NCI-H1048 (cell line): ENCODE results near the gene SRMS.

Source experiments
- DNase-seq: peaks from one replicate; lab custom pipeline; 2025; lab: John Stamatoyannopoulos, UW

Gene SRMS

GRCh38 chr20:63552481-63553249 lies 5.1 kb upstream of the SRMS start:
- DNase-seq: no peak

- no peak for DNase-seq
Measured at GRCh38 chr20:63551068-63551467, 3.5 kb upstream of the SRMS start.

DNA sequence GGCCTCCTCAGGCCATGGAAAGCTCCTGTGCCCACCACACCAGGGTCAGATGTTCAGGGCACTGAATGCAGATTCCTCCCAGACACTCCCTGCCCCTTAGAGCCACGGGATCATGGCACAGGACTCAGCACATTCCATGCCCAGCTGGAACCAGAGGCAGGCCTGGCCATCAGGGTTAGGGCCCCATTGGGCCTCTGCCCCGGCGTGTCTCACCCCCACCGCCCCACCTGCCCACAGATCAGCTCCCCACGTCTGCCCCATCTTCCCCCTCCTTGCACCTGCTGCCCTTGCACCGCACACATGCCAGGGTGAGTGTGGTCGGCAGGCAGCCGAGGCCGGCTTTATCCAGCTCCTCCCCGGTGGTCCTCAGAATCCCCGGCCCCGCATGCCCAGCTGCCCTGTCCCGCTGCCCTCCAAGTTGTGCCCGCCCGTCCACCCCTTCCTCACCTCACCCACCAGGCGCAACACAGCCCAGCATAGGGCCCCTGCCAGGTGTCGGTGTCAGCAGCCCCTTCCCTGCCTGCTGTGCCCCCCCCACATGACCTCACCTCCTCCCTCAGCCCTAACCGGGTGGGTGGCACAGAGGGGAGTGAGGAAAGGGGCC lies 2.2 kb upstream of the SRMS start:
- no peak for DNase-seq

- no peak for DNase-seq
Measured at GRCh38 chr20:63549019-63549418, 1.5 kb upstream of the SRMS start.

DNA sequence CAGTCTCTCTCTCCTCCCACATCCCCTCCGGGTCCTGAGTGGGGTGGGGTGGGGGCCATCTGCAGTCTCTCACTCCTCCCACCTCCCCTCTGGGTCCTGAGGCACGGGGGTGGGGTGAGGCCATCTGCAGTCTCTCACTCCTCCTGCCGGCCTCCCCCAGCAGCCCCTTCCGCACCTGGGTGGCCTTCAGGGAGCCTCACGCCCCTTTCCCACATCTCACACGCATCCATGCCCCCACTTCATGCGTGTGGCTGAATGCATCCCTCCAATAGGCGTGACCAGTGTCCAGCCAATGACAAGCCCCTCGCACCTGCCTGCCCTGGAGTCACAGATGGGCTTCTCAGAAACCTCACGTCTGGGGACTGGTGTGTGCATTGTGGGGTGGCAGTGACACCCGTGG lies 993 bp upstream of the SRMS start:
- DNase-seq: no peak

DNA sequence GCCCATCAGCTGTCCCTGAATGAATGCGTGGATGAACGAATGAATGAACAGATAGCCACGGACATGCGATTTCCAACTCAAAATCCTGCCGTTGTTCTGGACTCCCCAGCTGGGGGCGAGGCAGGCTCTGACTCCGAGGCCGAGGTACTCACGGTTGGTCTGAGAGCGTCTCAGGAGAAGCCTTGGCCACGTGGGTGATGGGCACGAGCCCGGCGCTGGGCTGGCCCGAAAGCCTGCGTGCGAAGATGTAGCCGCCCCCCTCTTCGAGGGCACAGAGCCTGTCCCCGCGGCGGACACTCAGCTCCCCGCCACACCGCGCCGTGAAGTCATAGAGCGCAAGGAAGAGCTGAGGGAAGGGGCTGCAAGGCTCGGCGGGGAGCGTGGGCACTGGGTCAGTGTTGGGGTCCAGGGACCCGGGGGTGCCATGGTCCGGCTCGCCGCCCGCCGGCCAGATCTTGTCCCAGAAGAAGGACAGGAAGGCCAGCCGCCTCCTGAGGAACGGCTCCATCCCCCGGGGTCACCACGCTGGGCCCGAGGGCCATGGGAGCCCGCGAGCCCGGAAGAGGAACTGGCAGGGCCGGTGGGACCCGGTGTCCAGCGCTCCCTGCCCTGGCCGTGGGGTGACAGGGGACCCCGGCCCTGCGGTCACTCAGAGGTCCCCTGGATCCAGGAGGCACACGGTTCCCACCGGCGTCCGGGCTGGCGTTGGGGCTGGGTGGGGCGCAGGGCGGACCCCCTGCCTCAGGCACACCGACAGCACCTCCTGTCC lies 409 bp downstream of the SRMS start:
- no peak for DNase-seq

DNA sequence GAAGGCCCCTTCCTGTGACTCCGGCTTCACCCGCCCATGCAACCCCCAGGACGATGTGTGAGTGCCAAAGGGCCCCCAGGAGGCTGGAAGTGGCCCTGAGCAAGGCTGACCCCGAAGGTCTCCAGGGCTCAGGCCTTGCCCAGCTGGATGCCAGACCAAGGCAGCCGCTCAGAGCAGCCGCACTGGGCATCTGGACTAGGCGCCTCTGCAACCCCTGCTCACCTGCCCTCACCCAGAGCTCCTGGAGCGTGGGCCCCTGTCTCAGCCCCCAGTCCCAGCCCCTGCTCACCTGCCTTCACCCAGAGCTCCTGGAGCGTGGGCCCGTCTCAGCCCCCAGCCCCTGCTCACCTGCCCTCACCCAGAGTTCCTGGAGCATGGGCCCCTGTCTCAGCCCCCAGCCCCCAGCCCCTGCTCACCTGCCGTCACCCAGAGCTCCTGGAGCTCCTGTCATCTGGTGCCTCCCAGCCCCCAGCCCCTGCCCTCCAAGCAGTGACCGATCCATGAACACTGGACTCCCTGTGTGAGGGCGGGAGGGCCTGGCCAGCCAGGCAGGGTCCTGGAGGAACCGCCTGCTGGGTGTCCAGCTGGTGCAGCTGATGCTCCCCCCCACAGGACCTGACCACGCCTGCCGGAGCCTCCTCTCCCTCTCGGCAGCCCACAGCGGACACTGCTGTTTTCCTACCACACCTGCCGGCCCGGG lies 1.1 kb downstream of the SRMS start:
- DNase-seq: no peak

GRCh38 chr20:63545814-63546213 lies 1.7 kb downstream of the SRMS start:
- DNase-seq: no peak

DNA sequence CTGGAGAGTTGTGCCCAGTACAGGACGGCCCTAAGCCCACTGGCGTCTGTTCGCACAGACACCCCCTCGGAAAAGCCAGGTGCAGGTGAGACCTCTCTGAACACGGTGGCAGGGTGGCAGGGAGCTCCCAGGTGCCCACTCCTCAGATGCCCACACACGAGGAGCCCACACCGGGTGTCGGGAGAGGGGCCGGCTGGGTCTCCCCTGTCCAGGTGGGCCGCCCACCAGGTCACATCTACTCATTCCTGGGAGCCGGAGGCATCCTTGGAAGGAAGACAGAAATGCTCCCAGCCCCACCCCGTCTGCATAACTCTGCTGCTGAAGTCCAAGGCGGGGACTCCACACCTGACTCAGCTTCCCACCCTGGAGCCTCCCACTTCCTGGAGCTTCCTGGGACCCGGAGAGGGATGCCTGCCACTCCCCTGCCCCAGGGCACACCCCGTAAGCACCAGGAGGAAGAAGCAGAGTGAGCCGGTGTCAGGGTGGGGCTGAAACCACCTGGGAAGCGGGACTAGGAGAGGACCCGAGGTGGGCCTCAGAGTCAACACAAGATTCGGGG lies 2.5 kb downstream of the SRMS start:
- DNase-seq: no peak

GRCh38 chr20:63544241-63544957 lies 3.1 kb downstream of the SRMS start:
- DNase-seq: no peak

- DNase-seq: no peak
Measured at GRCh38 chr20:63543733-63544132, 3.8 kb downstream of the SRMS start.

DNA sequence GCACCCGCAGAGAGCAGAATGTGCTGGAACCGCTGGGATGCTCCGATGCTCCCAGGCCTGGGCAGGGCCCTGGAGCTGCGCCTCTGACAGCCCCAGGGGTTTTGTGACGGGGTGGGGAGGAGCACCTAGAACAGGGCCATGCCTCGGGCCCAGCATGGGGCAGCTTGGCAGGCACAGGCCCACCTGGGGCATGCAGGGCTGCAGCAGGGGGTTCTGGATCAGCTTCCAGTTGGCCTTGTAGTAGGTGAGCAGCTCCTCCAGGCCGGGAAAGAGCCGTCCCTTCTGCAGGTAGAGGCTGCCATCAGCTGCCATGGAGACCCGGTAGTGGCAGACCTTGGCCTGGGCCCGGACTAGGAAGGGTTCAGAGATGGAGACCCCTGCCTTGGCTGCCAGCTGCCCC lies 4.4 kb downstream of the SRMS start:
- no peak for DNase-seq

DNA sequence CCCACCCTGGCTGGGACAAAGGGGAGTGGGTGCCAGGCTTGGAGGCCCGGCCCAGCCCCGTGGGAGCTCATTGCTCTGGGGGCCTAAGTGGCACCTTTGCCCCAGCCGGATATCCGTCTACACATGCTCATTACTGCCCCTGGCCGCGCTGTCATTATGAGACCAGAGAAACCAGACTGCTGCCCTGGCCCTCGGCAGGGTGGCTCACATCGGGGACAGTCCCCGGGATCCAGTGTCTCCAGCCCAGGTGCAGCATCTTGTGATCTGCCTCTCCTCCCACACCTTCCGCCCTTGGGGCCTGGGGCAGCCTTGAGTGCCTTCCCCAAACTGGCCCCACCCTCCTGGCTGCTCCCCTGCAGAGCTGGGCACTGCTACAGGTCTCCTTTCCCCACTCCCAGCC lies 4.9 kb downstream of the SRMS start:
- DNase-seq: no peak

- no peak for DNase-seq
Measured at GRCh38 chr20:63542031-63542559, 5.5 kb downstream of the SRMS start.

GRCh38 chr20:63541371-63541770 lies 6.2 kb downstream of the SRMS start:
- no peak for DNase-seq

DNA sequence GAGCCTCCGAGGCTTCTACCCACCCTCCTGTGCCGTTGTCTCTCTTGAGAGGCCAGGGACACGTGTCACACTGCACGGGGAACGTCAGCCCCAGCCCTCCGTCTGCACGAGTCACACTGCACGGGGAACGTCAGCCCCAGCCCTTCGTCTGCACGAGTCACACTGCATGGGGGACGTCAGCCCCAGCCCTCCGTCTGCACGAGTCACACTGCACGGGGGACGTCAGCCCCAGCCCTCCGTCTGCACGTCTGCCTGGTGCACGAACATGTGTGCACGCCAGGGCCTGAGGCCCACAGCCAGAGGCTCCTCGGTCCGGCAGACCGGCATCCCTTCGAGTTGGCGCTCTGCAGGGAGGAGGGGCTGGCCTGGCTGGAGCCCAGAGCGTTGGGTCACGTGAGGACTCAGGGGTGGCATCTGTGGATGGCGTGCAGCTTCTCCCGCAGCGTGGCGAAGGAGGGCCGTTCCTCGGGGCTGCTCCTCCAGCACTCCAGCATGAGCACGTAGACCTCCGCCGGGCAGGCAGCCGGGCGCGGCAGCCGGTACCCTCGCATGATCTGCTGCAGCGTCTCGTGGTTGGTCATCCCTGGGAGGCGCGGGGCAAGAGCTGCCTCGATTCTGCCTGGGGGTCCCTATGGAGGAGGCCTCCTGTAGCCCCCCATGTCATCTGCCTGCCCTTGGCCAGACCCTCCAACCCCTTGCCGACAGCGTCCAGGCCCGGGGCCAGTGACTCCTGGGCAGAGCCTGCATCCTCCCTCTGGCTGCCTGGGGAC lies 6.9 kb downstream of the SRMS start:
- DNase-seq: no peak

GRCh38 chr20:63539441-63540370 lies 7.8 kb downstream of the SRMS start:
- DNase-seq: no peak

DNA sequence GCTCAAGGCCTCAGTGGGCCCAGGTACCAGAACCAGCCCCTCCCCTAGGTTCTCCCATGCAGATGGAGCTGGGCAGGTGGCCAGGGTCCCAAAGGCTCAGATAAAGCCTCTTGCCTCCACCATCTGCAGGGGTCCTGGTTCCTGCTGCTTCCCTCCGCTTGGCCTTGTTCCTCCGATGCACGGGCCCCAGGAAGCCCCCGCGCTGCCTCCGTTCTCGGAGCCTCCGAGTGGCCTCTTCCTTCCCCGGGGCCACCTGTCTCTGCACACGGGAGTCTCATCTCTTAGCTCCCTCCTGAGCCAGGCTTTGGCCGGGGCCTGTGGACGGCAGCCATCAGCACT lies 8.5 kb downstream of the SRMS start:
- no peak for DNase-seq
